Measurements from ENCODE around the gene RSPRY1.

GRCh38 chr16:57270221-57271062 is 84.3 kb downstream of the RSPRY1 start:
- no peak for TF ChIP-seq EZH2 (IDR thresholded peaks at IDR 0.05; ENCODE audit: insufficient read depth, low read length)
- TF ChIP-seq, protein P1, sequence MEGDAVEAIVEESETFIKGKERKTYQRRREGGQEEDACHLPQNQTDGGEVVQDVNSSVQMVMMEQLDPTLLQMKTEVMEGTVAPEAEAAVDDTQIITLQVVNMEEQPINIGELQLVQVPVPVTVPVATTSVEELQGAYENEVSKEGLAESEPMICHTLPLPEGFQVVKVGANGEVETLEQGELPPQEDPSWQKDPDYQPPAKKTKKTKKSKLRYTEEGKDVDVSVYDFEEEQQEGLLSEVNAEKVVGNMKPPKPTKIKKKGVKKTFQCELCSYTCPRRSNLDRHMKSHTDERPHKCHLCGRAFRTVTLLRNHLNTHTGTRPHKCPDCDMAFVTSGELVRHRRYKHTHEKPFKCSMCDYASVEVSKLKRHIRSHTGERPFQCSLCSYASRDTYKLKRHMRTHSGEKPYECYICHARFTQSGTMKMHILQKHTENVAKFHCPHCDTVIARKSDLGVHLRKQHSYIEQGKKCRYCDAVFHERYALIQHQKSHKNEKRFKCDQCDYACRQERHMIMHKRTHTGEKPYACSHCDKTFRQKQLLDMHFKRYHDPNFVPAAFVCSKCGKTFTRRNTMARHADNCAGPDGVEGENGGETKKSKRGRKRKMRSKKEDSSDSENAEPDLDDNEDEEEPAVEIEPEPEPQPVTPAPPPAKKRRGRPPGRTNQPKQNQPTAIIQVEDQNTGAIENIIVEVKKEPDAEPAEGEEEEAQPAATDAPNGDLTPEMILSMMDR (IDR thresholded peaks at IDR 0.05; ENCODE audit: insufficient read depth, low read depth, low read length): no peak
